Ishikawa (cell line): ENCODE measurements around the gene ELF3.

ENCODE experiments used
- CEBPB ChIP-seq: IDR thresholded peaks from 2 replicates; pipeline ENCODE4 v1.6.1; 2012
- CREB1 ChIP-seq: IDR thresholded peaks from 2 replicates; pipeline ENCODE4 v1.6.1; 2012; ENCODE audit warnings: low read depth
- EGR1 ChIP-seq: IDR thresholded peaks from 2 replicates; pipeline ENCODE4 v1.6.1; 2012
- EP300 ChIP-seq: IDR thresholded peaks from 2 replicates; pipeline ENCODE4 v1.6.1; 2012; ENCODE audit warnings: borderline replicate concordance
- FOXM1 ChIP-seq: IDR thresholded peaks from 2 replicates; pipeline ENCODE4 v1.6.1; 2012; ENCODE audit warnings: low read depth, borderline replicate concordance
- RAD21 ChIP-seq: IDR thresholded peaks from 2 replicates; pipeline ENCODE4 v1.6.1; 2012; ENCODE audit warnings: low read depth
- REST ChIP-seq: IDR thresholded peaks from 2 replicates; pipeline ENCODE4 v1.6.1; 2012; ENCODE audit warnings: low read depth, mild to moderate bottlenecking
- TAF1 ChIP-seq: IDR thresholded peaks from 2 replicates; pipeline ENCODE4 v1.6.1; 2012; ENCODE audit warnings: low read depth, mild to moderate bottlenecking
- TCF12 ChIP-seq: IDR thresholded peaks from 2 replicates; pipeline ENCODE4 v1.6.1; 2012; ENCODE audit warnings: low read depth
- TEAD4 ChIP-seq: IDR thresholded peaks from 2 replicates; pipeline ENCODE4 v1.6.1; 2012
- YY1 ChIP-seq: IDR thresholded peaks from 2 replicates; pipeline ENCODE4 v1.6.1; 2012; ENCODE audit warnings: low read depth
- ZBTB7A ChIP-seq: IDR thresholded peaks from 2 replicates; pipeline ENCODE4 v1.6.1; 2012; ENCODE audit warnings: low read depth
- TF ChIP-seq, protein P1 (sequence below): IDR thresholded peaks from 2 replicates; pipeline ENCODE4 v1.6.1; 2012
- TF ChIP-seq, protein P2 (sequence below): IDR thresholded peaks from 2 replicates; pipeline ENCODE4 v1.6.1; 2012

- no peak for TF ChIP-seq TAF1
- TF ChIP-seq REST: no peak
- no peak for TF ChIP-seq FOXM1
- TF ChIP-seq YY1: no peak
- TF ChIP-seq RAD21: no peak
- TF ChIP-seq TCF12: no peak
- TF ChIP-seq, protein P1, sequence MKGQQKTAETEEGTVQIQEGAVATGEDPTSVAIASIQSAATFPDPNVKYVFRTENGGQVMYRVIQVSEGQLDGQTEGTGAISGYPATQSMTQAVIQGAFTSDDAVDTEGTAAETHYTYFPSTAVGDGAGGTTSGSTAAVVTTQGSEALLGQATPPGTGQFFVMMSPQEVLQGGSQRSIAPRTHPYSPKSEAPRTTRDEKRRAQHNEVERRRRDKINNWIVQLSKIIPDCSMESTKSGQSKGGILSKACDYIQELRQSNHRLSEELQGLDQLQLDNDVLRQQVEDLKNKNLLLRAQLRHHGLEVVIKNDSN: no peak
- no peak for TF ChIP-seq TEAD4
- no peak for TF ChIP-seq CEBPB
- TF ChIP-seq, protein P2, sequence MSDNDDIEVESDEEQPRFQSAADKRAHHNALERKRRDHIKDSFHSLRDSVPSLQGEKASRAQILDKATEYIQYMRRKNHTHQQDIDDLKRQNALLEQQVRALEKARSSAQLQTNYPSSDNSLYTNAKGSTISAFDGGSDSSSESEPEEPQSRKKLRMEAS: no peak
- TF ChIP-seq ZBTB7A: no peak
- TF ChIP-seq CREB1: no peak
- TF ChIP-seq EP300: no peak
- no peak for TF ChIP-seq EGR1
These were observed 42.0 kb upstream of the ELF3 start for GRCh38 chr1:201968202-201968925.
